Stimulated activated CD8-positive, alpha-beta memory T cell treated with anti-CD3 and anti-CD28 coated beads, Interleukin-4, amount 100 ng/mL, for 1 hour (primary cell): ENCODE data around the gene REG4.
"Not testable (repeated sequence)": the region's sequence is repeated elsewhere in the genome, so short reads cannot be mapped to it uniquely, and the experiment has no call there.

Experiments used
- DNase-seq, 2 donors: peaks; one replicate each; pipeline ENCODE4 v3.0.0-alpha.2; 2020; ENCODE audit warnings: low read depth in 2 of 2, low spot score in 1 of 2

The REG4 gene

DNA sequence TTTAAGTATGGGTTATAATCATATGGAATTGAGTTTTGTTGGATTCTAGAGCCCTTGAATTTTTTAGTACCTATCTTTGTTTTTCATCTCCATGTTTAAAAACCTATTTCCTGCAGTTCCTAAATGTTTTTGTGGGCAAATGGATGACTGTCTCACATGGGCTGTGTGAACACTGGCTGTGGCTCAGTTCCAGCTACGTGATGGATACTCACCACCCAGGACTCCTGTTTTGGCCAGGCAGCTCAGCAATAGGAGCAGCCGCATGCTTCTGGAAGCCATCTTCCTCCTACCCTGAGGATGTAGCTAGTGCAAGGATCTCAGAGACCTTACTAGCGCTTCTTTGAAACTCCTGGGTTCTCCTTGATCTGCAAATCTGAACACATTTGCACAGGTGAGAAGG lies 2.8 kb downstream of the REG4 start:
- DNase-seq, result no peak

DNA sequence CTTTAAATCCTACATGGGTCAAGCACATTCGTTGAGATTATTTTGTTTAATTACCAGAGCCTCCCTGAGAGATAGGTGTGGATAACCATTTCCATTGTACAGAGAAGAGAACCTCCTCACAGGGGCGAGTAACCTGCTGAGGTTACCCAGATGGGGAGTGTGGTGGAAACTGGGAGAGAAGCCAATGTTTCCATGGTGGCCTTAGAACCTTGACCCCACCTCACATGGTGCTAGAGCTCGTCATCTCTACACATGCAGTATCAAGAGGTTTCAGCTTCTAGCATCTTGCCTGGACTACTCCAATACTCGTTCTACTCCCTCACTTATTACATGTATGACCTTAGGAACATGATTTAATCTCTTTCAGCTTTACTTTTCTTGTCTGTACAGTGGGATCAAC lies 4.8 kb downstream of the REG4 start:
- DNase-seq, result no peak

DNA sequence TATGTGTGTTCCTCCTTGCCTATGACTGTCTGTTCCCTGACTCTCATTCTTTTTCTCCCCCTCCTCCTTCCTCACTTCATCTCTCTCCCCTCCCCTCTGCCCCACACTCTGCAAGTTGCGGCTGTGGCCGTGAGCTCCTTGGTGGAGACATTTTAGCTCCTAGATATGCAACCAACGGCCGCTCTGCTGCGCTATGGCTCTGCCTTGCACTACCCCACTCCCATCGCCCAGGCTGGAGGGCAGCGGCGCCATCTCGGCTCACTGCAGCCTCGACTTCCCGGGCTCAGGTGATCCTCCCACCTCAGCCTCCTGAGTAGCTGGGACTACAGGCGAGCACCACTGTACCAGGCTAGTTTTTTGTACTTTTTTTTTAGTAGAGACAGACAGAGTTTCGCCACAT lies 5.5 kb downstream of the REG4 start:
- DNase-seq, result no peak

DNA sequence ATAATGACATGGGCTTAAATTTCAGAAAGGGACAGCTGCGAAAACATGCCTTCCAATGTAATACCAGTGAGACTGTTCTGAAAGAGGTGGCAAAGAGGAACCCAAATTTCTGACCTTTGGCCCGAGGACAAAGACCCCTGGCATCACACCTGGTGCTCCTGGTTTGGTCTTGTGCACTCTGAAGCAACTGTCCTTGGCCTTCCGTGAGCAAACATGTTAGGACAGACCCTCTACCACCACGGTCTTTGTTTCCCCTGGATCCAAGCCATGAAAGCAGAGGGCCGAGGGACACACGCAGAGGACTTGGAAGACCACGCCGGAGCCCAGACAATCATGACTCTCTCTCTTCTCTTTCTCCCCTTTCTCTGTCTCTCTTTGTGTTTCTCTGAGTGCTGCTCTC lies 6.0 kb downstream of the REG4 start:
- DNase-seq, result no peak

DNA sequence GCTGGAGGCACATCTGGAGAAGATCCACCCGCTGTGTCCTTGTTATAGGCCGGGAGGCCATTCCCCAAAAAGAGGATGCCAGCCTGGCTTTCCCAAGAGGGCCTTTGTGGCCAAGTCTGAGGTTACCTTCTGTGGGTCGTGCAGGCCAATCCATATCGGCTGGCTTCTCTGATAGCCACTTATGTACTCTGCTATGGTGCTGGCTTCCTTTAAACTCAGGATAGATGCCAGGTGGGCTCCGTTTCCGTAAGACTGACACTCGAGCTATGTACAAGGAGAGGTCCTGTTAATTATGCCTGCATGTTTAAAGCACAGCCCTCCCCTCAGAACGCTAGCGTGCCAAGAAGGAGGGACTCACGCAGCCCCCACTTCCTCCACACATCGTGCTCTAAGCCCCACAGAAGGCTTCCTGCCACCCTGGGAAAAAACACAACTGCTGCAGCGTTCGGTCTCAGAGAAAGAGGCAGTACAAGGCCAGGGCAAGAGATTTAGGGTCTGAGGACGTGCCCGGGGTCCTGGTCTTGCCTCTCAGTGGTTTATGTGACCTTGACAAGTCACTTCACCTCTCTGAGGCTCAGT lies 11.6 kb downstream of the REG4 start:
- no peak for DNase-seq

DNA sequence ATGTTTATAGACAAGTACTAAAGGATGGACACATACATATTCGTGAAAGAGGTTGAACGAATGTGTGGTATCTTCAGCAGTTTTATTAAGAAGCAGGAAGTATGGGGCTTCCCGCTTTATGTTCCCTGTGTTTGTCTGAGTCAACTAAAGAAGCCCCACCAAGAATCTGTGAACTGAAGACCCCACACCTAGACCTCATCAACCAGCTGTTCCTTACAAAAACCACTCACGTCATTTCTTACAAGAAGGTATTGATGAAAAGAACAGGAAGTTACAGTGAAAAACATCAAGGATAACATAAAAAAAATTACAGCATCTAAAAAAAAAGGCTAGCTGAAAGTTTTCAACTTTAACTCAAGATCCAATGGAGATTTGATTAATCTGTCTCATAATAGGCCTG lies 12.3 kb downstream of the REG4 start:
- DNase-seq, result no peak

DNA sequence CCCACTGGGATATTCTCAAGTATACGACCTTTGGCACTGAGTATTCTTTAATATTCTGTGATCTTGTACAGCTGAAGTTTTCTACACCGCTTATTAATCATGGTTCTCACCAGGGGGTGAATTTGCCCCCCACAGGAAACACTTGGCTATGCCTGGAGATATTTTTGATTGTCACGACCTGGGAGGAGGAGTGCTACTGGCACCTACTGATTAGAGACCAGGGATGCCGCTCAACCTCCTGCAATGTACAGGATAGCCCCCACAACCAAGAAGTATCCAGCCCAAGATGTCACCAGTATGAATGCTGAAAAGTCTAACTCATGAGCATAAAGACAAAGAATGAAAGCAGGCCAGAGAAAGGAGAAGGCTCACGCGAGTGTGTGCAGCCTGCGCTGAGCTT lies 13.7 kb downstream of the REG4 start:
- DNase-seq, result no peak

DNA sequence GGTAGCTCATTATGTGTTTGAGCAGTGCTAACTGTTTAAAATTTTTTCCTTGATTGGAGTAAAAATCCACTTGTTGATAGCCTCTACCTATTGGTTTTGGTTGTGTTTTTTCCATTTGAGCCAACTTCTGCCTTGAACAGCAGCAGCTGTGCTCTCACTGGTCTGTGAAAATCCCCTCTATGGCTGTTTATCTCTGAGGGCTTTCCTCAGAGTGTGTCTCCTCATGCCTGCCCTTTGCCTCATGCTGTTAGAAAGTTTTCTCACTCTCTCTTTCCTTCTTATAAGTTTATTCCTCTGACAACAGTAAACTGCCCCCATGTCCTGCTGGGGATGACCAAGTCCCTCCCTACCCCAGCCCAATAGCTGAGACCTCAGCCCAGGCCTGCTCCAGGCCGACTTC lies 14.1 kb downstream of the REG4 start:
- DNase-seq, result no peak

DNA sequence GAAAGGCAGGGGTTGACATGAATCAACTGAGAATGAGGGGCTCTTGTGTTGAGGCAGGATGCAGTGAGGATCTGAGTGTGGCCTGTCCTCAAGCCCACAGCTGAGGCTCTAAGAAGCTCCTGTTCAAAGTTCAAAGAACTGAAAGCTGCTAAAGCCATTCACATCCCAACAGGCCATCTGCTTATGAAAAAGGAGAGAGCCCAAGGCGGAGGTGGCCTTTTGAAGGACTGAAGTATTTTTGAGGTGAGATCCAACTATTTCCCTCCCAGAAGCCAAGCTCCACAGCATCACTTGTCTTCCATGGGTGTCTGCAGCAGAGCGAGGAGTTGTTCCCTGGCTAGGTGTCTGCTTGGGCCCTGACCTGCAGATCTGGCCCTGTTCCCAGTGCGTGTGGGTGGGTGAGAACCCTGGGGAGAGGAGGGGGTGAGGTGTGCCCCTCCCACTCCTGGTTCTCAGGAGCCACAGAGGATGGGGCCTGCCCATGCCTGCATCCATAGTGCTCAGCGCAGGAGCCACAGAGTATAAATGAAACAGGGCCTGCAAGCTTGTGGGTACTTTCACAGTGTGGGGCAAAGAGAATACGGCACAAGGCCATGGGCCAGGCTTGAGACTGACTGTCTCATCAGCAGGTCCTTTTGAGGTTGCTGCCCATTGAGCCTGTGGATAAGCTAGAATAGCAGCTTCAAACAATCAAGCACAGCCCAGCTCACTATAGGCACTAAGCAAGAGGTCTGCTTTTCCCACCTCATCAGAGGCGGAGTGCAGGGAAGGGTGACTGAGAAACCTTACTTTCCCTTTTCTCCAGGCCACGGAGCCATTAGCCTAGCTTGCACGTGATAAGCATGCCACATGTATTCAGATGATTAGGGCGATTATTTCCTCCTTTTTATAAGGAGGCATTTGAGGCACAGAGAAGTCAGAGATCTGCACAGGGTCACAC lies 15.7 kb downstream of the REG4 start:
- DNase-seq, result no peak

DNA sequence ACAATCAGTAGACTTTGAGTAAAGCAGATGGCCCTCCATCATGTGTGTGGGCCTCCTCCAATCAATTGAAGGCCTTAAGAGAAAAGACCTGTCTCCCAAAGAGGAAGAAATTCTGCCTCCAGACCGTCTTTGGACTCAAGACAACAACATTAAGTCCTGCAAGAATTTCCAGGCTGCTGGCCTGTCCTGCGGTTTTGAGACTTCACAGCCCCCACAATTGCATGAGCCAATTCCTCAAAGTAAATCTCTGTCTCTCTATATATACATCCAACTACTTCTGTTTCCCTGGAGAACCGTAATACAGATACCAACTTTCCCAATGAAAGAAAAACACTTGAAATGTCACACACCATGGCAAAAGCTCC lies 16.4 kb downstream of the REG4 start:
- DNase-seq, result no peak

DNA sequence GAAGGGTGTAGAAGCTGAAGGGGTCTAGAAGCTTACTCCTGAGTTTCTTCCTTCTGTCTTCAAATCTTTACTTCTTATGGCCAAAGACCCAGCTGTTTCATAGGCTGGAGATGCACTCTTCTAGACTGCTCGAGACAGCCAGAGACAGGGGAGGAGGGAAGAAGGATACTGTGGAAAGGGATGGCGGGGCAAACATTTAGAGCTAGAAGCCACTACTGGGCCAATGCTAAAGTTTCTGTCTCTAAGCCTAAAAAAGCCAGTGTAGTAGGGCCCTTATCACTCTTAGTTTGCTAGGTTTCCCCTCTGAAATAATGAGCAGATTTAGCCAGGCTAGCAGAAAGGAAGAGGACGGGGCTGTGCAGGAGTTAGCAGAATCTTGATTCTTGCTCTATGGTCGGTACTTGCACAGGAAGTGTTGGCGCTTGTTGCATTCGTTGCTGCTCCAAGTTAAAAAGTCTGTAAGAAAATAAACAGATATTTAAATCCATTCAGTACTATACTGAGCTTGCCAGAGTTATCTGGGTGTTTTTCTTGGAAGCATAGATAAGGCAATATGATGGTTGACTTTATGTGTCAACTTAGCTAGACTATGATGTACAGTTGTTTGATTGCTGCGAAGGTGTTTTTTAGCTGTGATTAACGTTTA lies 16.9 kb downstream of the REG4 start:
- DNase-seq, result no peak

DNA sequence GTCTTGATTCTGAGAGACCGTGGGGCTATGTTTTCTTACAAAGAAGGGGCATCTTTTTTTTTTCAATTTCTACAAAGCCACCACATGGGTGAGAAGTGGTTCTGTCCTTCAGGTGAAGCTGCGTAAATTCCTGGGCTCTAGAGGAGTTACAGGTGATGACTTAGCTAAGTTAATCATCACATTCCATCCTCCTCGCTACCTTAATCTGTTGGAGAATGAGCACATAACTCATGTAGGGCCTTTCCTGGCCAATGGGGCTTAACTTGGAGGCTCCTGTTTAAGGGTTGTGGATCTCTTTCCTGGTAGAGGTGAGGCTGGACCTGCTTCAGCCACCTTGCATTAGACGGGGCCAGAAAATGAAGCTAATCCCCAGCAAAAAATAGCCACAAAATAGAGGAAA lies 19.9 kb downstream of the REG4 start:
- DNase-seq, result no peak

DNA sequence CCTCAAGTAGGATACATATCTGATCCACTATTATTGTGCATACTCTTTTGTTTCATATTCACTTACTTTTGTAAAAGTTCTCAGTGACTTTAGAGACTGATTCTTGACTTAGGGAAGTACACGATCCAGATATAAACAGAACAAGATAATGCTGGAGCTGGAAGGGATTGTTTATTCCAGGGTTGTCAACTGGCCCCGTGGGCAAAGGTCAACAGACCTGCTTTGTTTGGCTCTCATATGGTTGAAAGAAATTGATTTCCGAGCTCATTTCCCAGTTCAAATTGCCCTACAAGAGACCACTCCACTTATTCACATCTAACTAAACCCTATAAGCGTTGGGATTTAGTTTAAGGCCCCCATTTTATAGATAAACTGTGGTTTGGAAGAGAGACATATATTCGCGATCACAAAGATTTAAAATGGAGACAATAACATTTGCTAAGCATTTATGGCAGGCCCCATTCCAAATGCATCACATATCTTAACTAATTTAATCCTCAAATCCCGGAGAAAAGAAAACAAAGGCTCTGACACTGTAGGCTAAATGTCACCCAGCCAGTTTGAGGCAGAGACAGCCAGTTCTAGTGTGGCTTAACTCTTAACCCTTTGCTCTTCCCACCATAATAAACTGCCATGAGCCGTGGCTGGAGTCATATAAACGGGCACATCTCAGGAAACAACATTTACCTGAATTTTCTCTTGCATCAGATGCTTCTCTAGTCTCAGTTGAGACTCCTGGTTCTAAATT lies 20.6 kb downstream of the REG4 start:
- DNase-seq, result no peak

DNA sequence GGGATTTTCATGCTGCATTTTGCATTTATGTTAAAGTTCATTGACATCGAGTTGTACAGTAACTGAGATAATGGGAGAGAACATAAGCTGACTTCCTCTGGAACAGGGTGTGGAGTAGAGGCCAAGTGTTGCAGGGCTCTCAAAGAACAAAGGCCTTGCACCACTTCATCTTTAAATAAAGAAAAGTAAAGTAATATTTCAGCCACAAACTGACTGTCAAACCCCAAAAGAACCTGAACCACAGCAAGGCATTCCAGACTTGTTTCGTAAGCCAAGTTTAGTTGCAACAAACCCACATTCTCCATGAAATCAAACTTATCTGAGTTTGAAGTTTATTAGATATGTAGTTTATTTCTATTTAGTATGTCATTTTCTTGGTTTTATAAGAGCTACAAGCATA lies 23.5 kb downstream of the REG4 start:
- DNase-seq, result no peak

DNA sequence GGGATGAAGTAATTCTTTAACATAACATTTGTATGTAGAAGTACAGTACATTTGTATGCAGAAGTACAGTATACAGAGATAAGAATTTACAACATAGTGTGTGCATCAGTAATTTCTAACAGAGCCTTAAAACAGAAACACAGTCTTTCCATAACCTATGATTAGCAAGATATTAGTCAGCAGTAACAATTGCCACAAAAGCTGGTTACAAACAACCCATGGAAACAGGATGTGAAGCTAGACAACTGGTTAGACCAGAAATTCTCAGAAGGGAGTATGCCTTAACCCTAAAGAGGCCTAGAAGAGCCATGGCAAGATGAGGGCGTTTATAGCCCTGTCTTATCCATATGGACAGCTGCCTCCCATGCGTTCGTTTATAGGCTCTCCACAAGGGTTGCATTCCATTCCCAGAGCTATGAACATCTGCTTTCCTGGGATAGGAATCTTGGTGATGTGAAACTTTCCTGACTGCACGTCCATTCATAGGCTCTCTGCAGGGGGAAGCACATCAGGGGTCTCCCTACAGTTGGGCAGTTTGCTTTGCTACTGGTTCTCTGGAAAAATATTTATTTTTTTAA lies 24.7 kb downstream of the REG4 start:
- not testable (repeated sequence) for DNase-seq

DNA sequence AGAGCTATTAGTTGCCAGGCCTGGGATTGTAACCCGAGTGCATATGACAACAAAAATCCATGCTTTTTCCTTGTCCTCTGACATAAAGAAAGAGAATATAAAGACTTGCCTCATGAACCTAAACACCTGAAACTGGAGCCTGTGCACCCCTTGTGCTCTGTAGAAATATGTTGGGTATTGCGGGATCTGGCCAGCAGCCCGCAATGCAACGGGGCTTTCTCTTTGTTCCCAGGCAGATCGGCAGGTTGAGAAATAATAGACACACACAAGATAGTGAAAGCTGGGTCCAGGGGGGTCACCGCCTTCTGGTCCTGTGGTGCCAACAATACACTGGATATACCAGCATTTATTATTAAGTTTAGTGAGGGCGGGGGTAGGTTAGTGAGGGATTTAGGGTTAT lies 25.2 kb downstream of the REG4 start:
- DNase-seq, result not testable (repeated sequence)

DNA sequence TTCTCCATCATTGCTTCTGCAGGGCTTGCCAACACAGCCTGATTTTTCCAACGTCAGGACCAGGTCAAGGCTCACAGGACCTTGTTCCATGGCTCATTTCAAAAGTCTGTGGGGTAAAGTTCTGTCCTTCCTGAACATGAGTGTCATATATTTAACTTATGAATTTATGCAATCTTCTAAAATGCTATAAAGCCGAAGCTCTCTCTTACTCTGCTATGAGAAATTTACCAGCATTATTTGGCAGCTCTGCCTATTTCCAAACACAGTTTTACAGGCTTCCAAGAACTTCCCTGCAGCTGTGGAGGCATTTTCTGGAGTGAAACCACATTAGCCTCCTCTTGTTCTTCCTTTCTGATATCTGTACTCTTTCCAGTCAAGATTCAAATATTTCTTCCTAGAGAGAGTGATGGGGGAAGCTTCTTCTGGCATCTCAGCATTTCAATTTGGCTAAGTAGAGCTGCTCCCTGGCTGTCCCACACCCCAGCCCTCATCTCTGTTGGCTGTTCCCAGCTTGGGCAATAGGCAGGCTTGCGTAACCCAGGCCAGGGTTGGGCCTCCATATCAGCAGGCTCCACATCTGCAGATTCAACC lies 27.0 kb downstream of the REG4 start:
- no peak for DNase-seq

DNA sequence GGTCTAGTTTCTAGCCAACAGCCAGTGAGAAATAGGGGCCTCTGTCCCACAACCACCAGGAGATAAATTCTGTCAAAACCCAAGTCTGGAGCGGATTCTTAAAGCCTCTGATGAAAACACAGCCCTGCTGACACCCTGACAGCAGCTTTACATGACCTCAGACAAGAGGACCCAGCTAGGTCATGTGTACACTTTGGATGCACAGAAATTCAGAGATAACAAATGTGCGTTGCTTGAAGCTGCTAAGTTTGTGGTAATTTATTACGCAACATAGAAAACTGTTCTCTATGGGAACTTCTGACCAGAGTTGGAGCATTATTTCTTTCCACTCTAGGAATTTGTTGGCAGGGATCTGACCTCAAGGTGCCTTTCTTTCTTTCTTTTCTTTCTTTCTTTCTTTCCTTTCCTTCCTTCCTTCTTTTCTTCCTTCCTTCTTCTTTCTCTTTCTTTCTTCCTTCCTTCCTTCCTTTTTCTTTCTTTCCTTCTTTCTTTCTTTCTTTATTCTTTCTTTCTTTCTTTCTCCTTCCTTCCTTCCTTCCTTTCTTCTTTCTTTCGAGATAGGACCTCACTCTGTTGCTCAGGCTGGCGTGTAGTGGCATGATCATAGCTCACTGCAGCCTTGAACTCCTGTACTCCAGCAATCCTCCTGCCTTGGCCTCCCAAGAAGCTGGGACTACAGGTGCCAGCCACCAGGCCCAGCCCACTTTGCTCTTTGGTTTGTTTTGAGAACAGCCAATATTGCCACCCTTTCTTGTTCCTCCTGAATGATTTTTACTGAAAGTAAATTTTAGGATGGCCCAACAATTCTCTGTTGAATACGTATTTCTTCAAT lies 27.7 kb downstream of the REG4 start:
- no peak for DNase-seq

DNA sequence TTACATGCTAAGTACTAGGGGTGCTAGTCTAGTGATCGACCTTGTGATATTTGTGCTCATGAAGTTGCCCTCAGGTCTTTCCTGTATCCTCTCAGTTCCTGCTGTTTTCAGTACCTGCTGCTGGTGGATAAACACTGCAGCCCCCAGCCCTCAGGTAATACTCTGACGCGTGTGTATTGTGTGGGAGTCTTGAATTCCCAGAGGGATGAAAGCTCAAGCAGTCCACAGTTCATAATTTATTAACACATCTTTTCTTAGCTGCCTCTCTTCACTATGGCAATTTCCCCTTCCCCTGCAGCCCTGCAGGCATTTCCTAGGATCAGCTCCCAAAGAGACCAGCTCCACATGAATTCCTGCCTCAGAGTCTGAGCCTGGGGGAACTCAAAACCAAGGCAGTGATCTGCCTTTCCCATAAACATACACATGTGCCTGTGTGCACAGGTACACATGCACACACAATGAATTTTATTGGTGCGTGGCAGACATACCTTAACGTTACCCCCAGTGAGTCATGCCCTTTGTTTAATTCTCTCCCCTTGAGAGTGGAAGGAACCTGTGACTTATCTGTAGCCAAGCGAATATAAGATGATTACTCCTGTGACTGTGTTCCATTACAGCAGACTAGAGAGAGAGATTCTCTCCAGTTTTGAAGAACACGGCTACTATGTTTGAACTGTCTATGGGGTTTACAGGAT lies 28.5 kb downstream of the REG4 start:
- no peak for DNase-seq
